SK-N-SH (cell line): ENCODE data around the gene TIAM2. TPM values are rescaled to one million over a fixed set of nuclear protein-coding genes. Genes with fewer than 3 reads are reported as not detected.

ENCODE experiments used
- CTCF ChIA-PET: fragments of 300-600, 350-600 bp; formaldehyde crosslinking; extraction: SDS; loops from one replicate; lab custom pipeline; 2021; lab: Yijun Ruan, JAX
- POLR2A ChIA-PET: fragments of 350-600 bp; sonication (Branson Sonifier 250); formaldehyde crosslinking; extraction: SDS; loops from one replicate; lab custom pipeline; 2020; ENCODE audit warnings: antibody characterized with exemption, inconsistent platforms; lab: Yijun Ruan, JAX
- DNase-seq: peaks from one replicate; pipeline ENCODE4 v3.0.0; 2012
- H2AFZ ChIP-seq: fragments of 200-600 bp; sonication (generic); 2 replicates; pipeline ENCODE4 v1.8.1; 2016; ENCODE audit warnings: antibody characterized with exemption, mild to moderate bottlenecking, low read depth
- H3F3A ChIP-seq: fragments of 200-600 bp; sonication (generic); replicated peaks from 2 replicates; pipeline ENCODE3; 2016; ENCODE audit warnings: antibody characterized with exemption, mild to moderate bottlenecking; ENCODE audit not compliant: insufficient read depth
- H3K27ac ChIP-seq, 2 experiments: fragments of 200-500 bp in 1 of 2; fragments of 200-600 bp in 1 of 2; sonication (Bioruptor generic) in 1 of 2; sonication (generic), shearing (Covaris generic) in 1 of 2; 2 replicates each; pipeline versions ENCODE4 v1.5.1 to v1.6.1; 2014 to 2016; ENCODE audit warnings: low read depth in 2 of 2, inconsistent platforms in 1 of 2, low read length in 1 of 2, mild to moderate bottlenecking in 1 of 2, mixed read lengths in 1 of 2
- H3K27me3 ChIP-seq: fragments of 200-600 bp; sonication (generic), shearing (Covaris generic); 2 replicates; pipeline ENCODE4 v1.6.1; 2016; ENCODE audit warnings: mixed run types; ENCODE audit not compliant: insufficient read depth
- H3K36me3 ChIP-seq, 2 experiments: fragments of 200-500 bp in 1 of 2; fragments of 200-600 bp in 1 of 2; sonication (Bioruptor generic) in 1 of 2; sonication (generic) in 1 of 2; replicated peaks in 1 of 2; 2 replicates each; pipeline versions ENCODE3 to v1.5.1; 2014 to 2016; ENCODE audit warnings: low read length in 1 of 2, mild to moderate bottlenecking in 1 of 2; ENCODE audit not compliant: insufficient read depth in 2 of 2, control insufficient read depth in 1 of 2
- H3K4me1 ChIP-seq, 2 experiments: fragments of 200-500 bp in 1 of 2; fragments of 200-600 bp in 1 of 2; sonication (Bioruptor generic) in 1 of 2; sonication (generic), shearing (Covaris generic) in 1 of 2; 2 replicates each; pipeline versions ENCODE4 v1.5.1 to v1.6.1; 2014 to 2016; ENCODE audit warnings: low read depth in 1 of 2, low read length in 1 of 2, mixed run types in 1 of 2; ENCODE audit not compliant: insufficient read depth in 2 of 2, control insufficient read depth in 1 of 2
- H3K4me2 ChIP-seq: fragments of 200-600 bp; sonication (generic), shearing (Covaris generic); 2 replicates; pipeline ENCODE4 v1.6.1; 2017; ENCODE audit warnings: mixed run types
- H3K4me3 ChIP-seq, 2 experiments: fragments of 200-500 bp in 1 of 2; fragments of 200-600 bp in 1 of 2; sonication (Bioruptor generic) in 1 of 2; sonication (generic), shearing (Covaris generic) in 1 of 2; 2 replicates each; pipeline versions ENCODE4 v1.5.1 to v1.8.1; 2014 to 2016; ENCODE audit warnings: low read depth in 2 of 2, inconsistent platforms in 1 of 2, low read length in 1 of 2, mild to moderate bottlenecking in 1 of 2, mixed read lengths in 1 of 2, moderate library complexity in 1 of 2
- H3K79me2 ChIP-seq: fragments of 200-600 bp; sonication (generic); 2 replicates; pipeline ENCODE4 v1.8.1; 2017; ENCODE audit warnings: mild to moderate bottlenecking; ENCODE audit not compliant: insufficient read depth
- H3K9ac ChIP-seq: fragments of 200-600 bp; sonication (generic); 2 replicates; pipeline ENCODE4 v1.6.1; 2017; ENCODE audit warnings: mixed run types
- H3K9me2 ChIP-seq: fragments of 200-600 bp; sonication (generic); 2 replicates; pipeline ENCODE4 v1.6.1; 2017; ENCODE audit warnings: mixed run types
- H3K9me3 ChIP-seq: fragments of 200-600 bp; sonication (generic); 2 replicates; pipeline ENCODE4 v1.6.1; 2017; ENCODE audit warnings: mixed run types, mild to moderate bottlenecking, moderate library complexity
- H4K20me1 ChIP-seq: fragments of 200-600 bp; sonication (generic); 2 replicates; pipeline ENCODE4 v1.6.1; 2017; ENCODE audit warnings: mild to moderate bottlenecking, mixed run types; ENCODE audit not compliant: insufficient read depth
- CHD2 ChIP-seq: fragments of 150-350 bp; IDR thresholded peaks from 2 replicates; pipeline ENCODE4 v1.6.1; 2018; ENCODE audit warnings: low read length; ENCODE audit not compliant: partially characterized antibody
- EZH2phosphoT487 ChIP-seq: fragments of 200-600 bp; sonication (generic); IDR thresholded peaks from 2 replicates; pipeline ENCODE4 v1.6.1; 2017; ENCODE audit warnings: low read depth, mixed run types, mild to moderate bottlenecking, antibody characterized with exemption, moderate library complexity, borderline replicate concordance
- FOSL2 ChIP-seq: IDR thresholded peaks from 2 replicates; pipeline ENCODE4 v1.4.0; 2012; ENCODE audit warnings: low read depth, mild to moderate bottlenecking, moderate library complexity, borderline replicate concordance
- FOXJ3 ChIP-seq: sonication (generic); formaldehyde crosslinking; IDR thresholded peaks from 2 replicates; pipeline ENCODE4 v1.5.1; 2020; ENCODE audit warnings: mild to moderate bottlenecking, missing genetic modification reagents
- GABPA ChIP-seq: IDR thresholded peaks from 2 replicates; pipeline ENCODE4 v1.4.0; 2012; ENCODE audit warnings: low read depth, mild to moderate bottlenecking
- GATA2 ChIP-seq: sonication (generic); formaldehyde crosslinking; IDR thresholded peaks from 2 replicates; pipeline ENCODE4 v1.5.0; 2020; ENCODE audit warnings: mild to moderate bottlenecking, missing genetic modification reagents
- MAX ChIP-seq: IDR thresholded peaks from 2 replicates; pipeline ENCODE4 v1.4.0; 2012; ENCODE audit warnings: low read depth
- MEF2A ChIP-seq: IDR thresholded peaks from 2 replicates; pipeline ENCODE4 v1.4.0; 2012; ENCODE audit warnings: low read depth, borderline replicate concordance
- NRF1 ChIP-seq: IDR thresholded peaks from 2 replicates; pipeline ENCODE4 v1.6.1; 2012; ENCODE audit warnings: low read depth, mild to moderate bottlenecking, low read length
- PBX3 ChIP-seq: IDR thresholded peaks from 2 replicates; pipeline ENCODE4; 2012
- POLR2AphosphoS5 ChIP-seq: IDR thresholded peaks from 2 replicates; pipeline ENCODE4 v1.6.1; 2012; ENCODE audit warnings: low read depth, low read length
- RCOR1 ChIP-seq: fragments of 150-350 bp; IDR thresholded peaks from 2 replicates; pipeline ENCODE4 v1.6.1; 2017; ENCODE audit warnings: antibody characterized with exemption, low read length
- RFX5 ChIP-seq: IDR thresholded peaks from 2 replicates; pipeline ENCODE4 v1.6.1; 2012; ENCODE audit warnings: mild to moderate bottlenecking, improper control_type of control experiment, low read length
- SIN3A ChIP-seq: IDR thresholded peaks from 2 replicates; pipeline ENCODE4 v1.6.1; 2012; ENCODE audit warnings: low read depth, mild to moderate bottlenecking, low read length, moderate library complexity, borderline replicate concordance
- SMC3 ChIP-seq: IDR thresholded peaks from 2 replicates; pipeline ENCODE4 v1.6.1; 2012; ENCODE audit warnings: low read depth, low read length, improper control_type of control experiment
- TCF12 ChIP-seq: IDR thresholded peaks from 2 replicates; pipeline ENCODE4 v1.4.0; 2012
- USF2 ChIP-seq: fragments of 150-350 bp; IDR thresholded peaks from 2 replicates; pipeline ENCODE4 v1.6.1; 2017; ENCODE audit warnings: antibody characterized with exemption, low read length, low read depth, borderline replicate concordance
- YY1 ChIP-seq: IDR thresholded peaks from 2 replicates; pipeline ENCODE4 v1.4.0; 2012; ENCODE audit warnings: low read depth, mild to moderate bottlenecking
- ZBTB33 ChIP-seq: IDR thresholded peaks from 2 replicates; pipeline ENCODE4 v1.4.0; 2012; ENCODE audit warnings: low read depth, borderline replicate concordance
- WGBS: methylation state at CpG from one replicate; pipeline ENCODE4 v1.1.6; 2017; ENCODE audit warnings: low lambda C conversion rate; 5-methylcytosine and 5-hydroxymethylcytosine counted together
- polyA plus RNA-seq, 3 experiments: library from polyadenylated mRNA; depleted of rRNA; stranded (reverse); fragments of >200 nt; gene quantifications; 2 replicates each; pipeline ENCODE4 v1.2.3, GENCODE V29; 2012
- TF ChIP-seq, protein P1 (sequence below): fragments of 150-350 bp; IDR thresholded peaks from 2 replicates; pipeline ENCODE4 v1.6.1; 2016; ENCODE audit warnings: mild to moderate bottlenecking, low read depth, low read length
- TF ChIP-seq, protein P2 (sequence below): fragments of 200-600 bp; sonication (generic); IDR thresholded peaks from 2 replicates; pipeline ENCODE4 v1.6.1; 2017; ENCODE audit warnings: antibody characterized with exemption, mild to moderate bottlenecking, moderate library complexity

Gene TIAM2
- polyA plus RNA-seq, 1 of the 3 experiments (the other 2 are of a cell fraction), result 13.6 TPM

DNA sequence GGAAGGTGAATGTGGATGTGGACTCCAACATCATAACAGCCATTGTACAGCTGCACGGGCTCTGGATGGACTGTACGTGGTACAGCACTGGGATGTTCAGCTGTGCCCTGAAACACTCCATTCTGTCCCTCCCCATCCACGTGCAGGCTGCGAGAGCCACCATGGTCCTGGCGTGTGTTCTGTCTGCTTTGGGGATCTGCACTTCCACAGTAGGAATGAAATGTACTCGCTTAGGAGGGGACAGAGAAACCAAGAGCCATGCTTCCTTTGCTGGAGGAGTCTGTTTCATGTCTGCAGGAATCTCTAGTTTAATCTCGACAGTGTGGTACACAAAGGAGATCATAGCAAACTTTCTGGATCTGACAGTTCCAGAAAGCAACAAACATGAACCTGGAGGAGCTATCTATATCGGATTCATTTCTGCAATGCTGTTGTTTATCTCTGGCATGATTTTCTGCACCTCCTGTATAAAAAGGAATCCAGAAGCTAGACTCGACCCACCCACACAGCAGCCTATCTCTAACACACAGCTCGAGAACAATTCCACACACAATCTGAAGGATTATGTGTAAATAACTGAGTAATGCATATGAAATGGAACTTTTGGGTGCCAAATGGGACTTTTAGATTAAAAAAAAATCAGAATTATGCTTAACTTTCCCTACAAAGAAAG lies 280.8 kb downstream of the TIAM2 start:
- DNase-seq, result peak; percentile 57
- peak overlapping the region; percentile 34 for H3K4me2 ChIP-seq
- H3K27ac ChIP-seq, result peak overlapping the region; percentile 93 to 99
- no peaks in the 10 kb centered on the region for H3K9me2 ChIP-seq
- CTCF ChIA-PET, result interaction anchor here (0.9 to 4.2 kb wide), 10 partner anchors 9 to 348 kb away, joined by 3 to 26 read pairs (median 4); partner anchors contain the start of gene TFB1M
- H3K4me1 ChIP-seq, result peaks cover 38 to 72% of the 10 kb centered on the region in 2 experiments
- no peak overlapping the region for H2AFZ ChIP-seq
- H3F3A ChIP-seq, result peaks cover 55% of the 10 kb centered on the region
- no peaks in the 10 kb centered on the region for H4K20me1 ChIP-seq
- WGBS, result 31% methylated on average over 9 of the region's 10 CpGs
- H3K9ac ChIP-seq, result 0 out of 2 replicates have a peak overlapping the region, but pooled peaks have one; percentile 23
- H3K79me2 ChIP-seq, result peaks cover 16% of the 10 kb centered on the region; the same call in 1 of the 2 replicates
- H3K4me3 ChIP-seq, result no peak overlapping the region
- POLR2A ChIA-PET, result interaction anchor here (1.1 to 1.2 kb wide), 2 partner anchors 39 to 753 kb away, joined by 3 read pairs; no protein-coding TSS in a partner anchor
- H3K36me3 ChIP-seq, result peaks cover 16 to 26% of the 10 kb centered on the region in 2 experiments
- H3K27me3 ChIP-seq, result no peaks in the 10 kb centered on the region
- H3K9me3 ChIP-seq, result no peaks in the 10 kb centered on the region
- TF ChIP-seq, protein P1, sequence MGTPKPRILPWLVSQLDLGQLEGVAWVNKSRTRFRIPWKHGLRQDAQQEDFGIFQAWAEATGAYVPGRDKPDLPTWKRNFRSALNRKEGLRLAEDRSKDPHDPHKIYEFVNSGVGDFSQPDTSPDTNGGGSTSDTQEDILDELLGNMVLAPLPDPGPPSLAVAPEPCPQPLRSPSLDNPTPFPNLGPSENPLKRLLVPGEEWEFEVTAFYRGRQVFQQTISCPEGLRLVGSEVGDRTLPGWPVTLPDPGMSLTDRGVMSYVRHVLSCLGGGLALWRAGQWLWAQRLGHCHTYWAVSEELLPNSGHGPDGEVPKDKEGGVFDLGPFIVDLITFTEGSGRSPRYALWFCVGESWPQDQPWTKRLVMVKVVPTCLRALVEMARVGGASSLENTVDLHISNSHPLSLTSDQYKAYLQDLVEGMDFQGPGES, result no peak
- TF ChIP-seq RFX5 (0 out of 2 replicates have a peak, but pooled peaks have one; percentile 15), SIN3A (no peak), YY1 (no peak), USF2 (no peak), PBX3 (peak; percentile 63), SMC3 (no peak), MEF2A (no peak), RCOR1 (peak; percentile 77), TCF12 (peak; percentile 86), EZH2phosphoT487 (no peak), GABPA (no peak), GATA2 (CRISPR knock-in tag) (peak; percentile 81), FOSL2 (no peak), POLR2AphosphoS5 (no peak), NRF1 (no peak), ZBTB33 (no peak), CHD2 (peak; percentile 59), MAX (no peak), FOXJ3 (CRISPR knock-in tag) (peak; percentile 87)
- TF ChIP-seq, protein P2, sequence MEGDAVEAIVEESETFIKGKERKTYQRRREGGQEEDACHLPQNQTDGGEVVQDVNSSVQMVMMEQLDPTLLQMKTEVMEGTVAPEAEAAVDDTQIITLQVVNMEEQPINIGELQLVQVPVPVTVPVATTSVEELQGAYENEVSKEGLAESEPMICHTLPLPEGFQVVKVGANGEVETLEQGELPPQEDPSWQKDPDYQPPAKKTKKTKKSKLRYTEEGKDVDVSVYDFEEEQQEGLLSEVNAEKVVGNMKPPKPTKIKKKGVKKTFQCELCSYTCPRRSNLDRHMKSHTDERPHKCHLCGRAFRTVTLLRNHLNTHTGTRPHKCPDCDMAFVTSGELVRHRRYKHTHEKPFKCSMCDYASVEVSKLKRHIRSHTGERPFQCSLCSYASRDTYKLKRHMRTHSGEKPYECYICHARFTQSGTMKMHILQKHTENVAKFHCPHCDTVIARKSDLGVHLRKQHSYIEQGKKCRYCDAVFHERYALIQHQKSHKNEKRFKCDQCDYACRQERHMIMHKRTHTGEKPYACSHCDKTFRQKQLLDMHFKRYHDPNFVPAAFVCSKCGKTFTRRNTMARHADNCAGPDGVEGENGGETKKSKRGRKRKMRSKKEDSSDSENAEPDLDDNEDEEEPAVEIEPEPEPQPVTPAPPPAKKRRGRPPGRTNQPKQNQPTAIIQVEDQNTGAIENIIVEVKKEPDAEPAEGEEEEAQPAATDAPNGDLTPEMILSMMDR, result no peak
